Panc1 (cell line): ENCODE measurements around the gene SPPL2A. TPM values are rescaled to one million over a fixed set of nuclear protein-coding genes. Genes with fewer than 3 reads are reported as not detected.

ENCODE experiments used
- ATAC-seq: fragments of 200-7000 bp; cut with Tn5 transposase; 2 replicates; pipeline ENCODE4 v1.9.1; 2020; ENCODE audit warnings: mild to moderate bottlenecking, moderate library complexity
- BruUV-seq: library from RNA; stranded (reverse); fragments of 400-500 nt; replicated peaks from 2 replicates; lab custom pipeline; 2021; lab: Mats Ljungman, UMichigan
- CTCF ChIA-PET: fragments of 300-600 bp; sonication (Branson Sonifier 250); formaldehyde crosslinking; loops from one replicate; lab custom pipeline; 2022; ENCODE audit warnings: antibody characterized with exemption; lab: Charles Lee
- POLR2A ChIA-PET: fragments of 300-600 bp; sonication (Branson Sonifier 250); formaldehyde crosslinking; loops from one replicate; lab custom pipeline; 2022; ENCODE audit warnings: antibody characterized with exemption; lab: Charles Lee
- DNase-seq: peaks from one replicate; pipeline ENCODE4 v3.0.0-alpha.2; 2010; ENCODE audit warnings: low read depth, low spot score
- H3K27ac ChIP-seq: 2 replicates; pipeline ENCODE4 v1.5.1; 2011; ENCODE audit warnings: mild to moderate bottlenecking, low read length, inconsistent platforms
- H3K27me3 ChIP-seq: fragments of 200-500 bp; sonication (Bioruptor generic); 2 replicates; pipeline ENCODE4 v1.6.0; 2014; ENCODE audit warnings: low read length, inconsistent platforms; ENCODE audit not compliant: control insufficient read depth, insufficient read depth
- H3K36me3 ChIP-seq: fragments of 200-500 bp; sonication (Bioruptor generic); 2 replicates; pipeline ENCODE4 v1.5.1; 2014; ENCODE audit warnings: inconsistent platforms, mild to moderate bottlenecking, low read length, moderate library complexity; ENCODE audit not compliant: control insufficient read depth, insufficient read depth
- H3K4me1 ChIP-seq: 2 replicates; pipeline ENCODE4 v1.5.1; 2011; ENCODE audit warnings: inconsistent platforms, mild to moderate bottlenecking, low read length, moderate library complexity; ENCODE audit not compliant: control insufficient read depth, insufficient read depth
- H3K4me3 ChIP-seq, 2 experiments: 2 replicates each; pipeline ENCODE4 v1.5.1; 2011 to 2012; ENCODE audit warnings: low read depth in 2 of 2, low read length in 2 of 2, mild to moderate bottlenecking in 2 of 2, inconsistent platforms in 1 of 2, moderate library complexity in 1 of 2
- H3K9me3 ChIP-seq: fragments of 200-500 bp; sonication (Bioruptor generic); 2 replicates; pipeline ENCODE4 v1.5.1; 2014; ENCODE audit warnings: low read depth, mild to moderate bottlenecking, inconsistent platforms, low read length, moderate library complexity; ENCODE audit not compliant: control insufficient read depth, insufficient read depth
- CTCF ChIP-seq: fragments of 450-650 bp; IDR thresholded peaks from 2 replicates; pipeline ENCODE4 v1.5.1; 2017; ENCODE audit warnings: mild to moderate bottlenecking
- POLR2AphosphoS5 ChIP-seq: IDR thresholded peaks from 2 replicates; pipeline ENCODE4 v1.6.1; 2012; ENCODE audit warnings: mild to moderate bottlenecking, low read depth, low read length, moderate library complexity
- REST ChIP-seq, 2 experiments: IDR thresholded peaks; 2 replicates each; pipeline ENCODE4 v1.6.1; 2011 to 2012; ENCODE audit warnings: low read depth in 2 of 2, control low read depth in 1 of 2, low read length in 1 of 2, mild to moderate bottlenecking in 1 of 2, moderate library complexity in 1 of 2; ENCODE audit not compliant: insufficient read depth in 1 of 2
- SIN3A ChIP-seq: IDR thresholded peaks from 2 replicates; pipeline ENCODE4 v1.6.1; 2012; ENCODE audit warnings: low read depth, mild to moderate bottlenecking, low read length, moderate library complexity, borderline replicate concordance; ENCODE audit not compliant: insufficient read depth
- TCF7L2 ChIP-seq: IDR thresholded peaks from 2 replicates; pipeline ENCODE4 v1.6.1; 2011; ENCODE audit warnings: mild to moderate bottlenecking, low read depth, low read length, inconsistent platforms
- in situ Hi-C: cut with HindIII; loops from 2 replicates; pipeline ENCODE4 v1.10.0; 2016; ENCODE audit warnings: low sequenced_read_pairs, low pct_unique_long_range_greater_than_20kb
- intact Hi-C: fragments of 100-400 bp; cut with micrococcal nuclease; formaldehyde crosslinking; loops from one replicate; pipeline ENCODE4 v1.10.0; 2022; ENCODE audit not compliant: unreplicated experiment
- total RNA-seq: library from RNA; stranded (reverse); gene quantifications from one replicate; pipeline ENCODE4 v1.2.1, GENCODE V29; 2021; ENCODE audit not compliant: unreplicated experiment

The SPPL2A gene
- total RNA-seq, 1 experiment from 2014 or later, result 154 TPM

- no peaks in the 10 kb centered on the region for H3K27me3 ChIP-seq
- no peak overlapping the region for H3K27ac ChIP-seq
- CTCF ChIA-PET, result interaction anchor here (0.5 kb wide), 1 partner anchor 36 kb away, joined by 5 read pairs; no protein-coding TSS in a partner anchor
- in situ Hi-C loops (no loop called here), intact Hi-C loops (no loop called here)
- ATAC-seq, result no peak
- H3K4me3 ChIP-seq, result no peak overlapping the region
- TF ChIP-seq TCF7L2 (no peak), REST (IDR thresholded peaks at IDR 0.05; ENCODE audit: insufficient read depth in 1 of 2, low read depth in 2 of 2, low read length in 1 of 2) (no peak), SIN3A (no peak), POLR2AphosphoS5 (no peak), CTCF (no peak)
- H3K4me1 ChIP-seq, result no peaks in the 10 kb centered on the region
- H3K36me3 ChIP-seq, result no peaks in the 10 kb centered on the region
- H3K9me3 ChIP-seq, result no peaks in the 10 kb centered on the region
- DNase-seq, result no peak
- POLR2A ChIA-PET, result no interaction called here
- BruUV-seq, result no TSS peak
Observed at GRCh38 chr15:50702762-50703334, 62.7 kb downstream of the SPPL2A start.

- H3K9me3 ChIP-seq, result no peaks in the 10 kb centered on the region
- H3K4me3 ChIP-seq, result no peak overlapping the region
- no TSS peak for BruUV-seq
- H3K4me1 ChIP-seq, result no peaks in the 10 kb centered on the region
- TF ChIP-seq REST (IDR thresholded peaks at IDR 0.05; ENCODE audit: insufficient read depth in 1 of 2, low read depth in 2 of 2, low read length in 1 of 2) (no peak), TCF7L2 (no peak), POLR2AphosphoS5 (no peak), CTCF (no peak)
- ChIA-PET POLR2A (no interaction called here), CTCF (no interaction called here)
- ATAC-seq (no peak), DNase-seq (no peak)
- H3K27ac ChIP-seq, result no peak overlapping the region
- intact Hi-C loops, result no loop called here
- H3K27me3 ChIP-seq, result no peaks in the 10 kb centered on the region
- in situ Hi-C loops, result no loop called here
- H3K36me3 ChIP-seq, result no peaks in the 10 kb centered on the region
Observed at GRCh38 chr15:50698101-50698500, 67.4 kb downstream of the SPPL2A start.
